HG02973 (cell line): ENCODE data around the gene ZSWIM8.
"Not testable (repeated sequence)": the region's sequence is repeated elsewhere in the genome, so short reads cannot be mapped to it uniquely, and the experiment has no call there.

Experiments used
- ATAC-seq: cut with Tn5 transposase; IDR thresholded peaks from one replicate; pipeline ENCODE4 v1.9.1; 2021; ENCODE audit warnings: moderate library complexity; ENCODE audit not compliant: unreplicated experiment

Gene ZSWIM8, protein sequence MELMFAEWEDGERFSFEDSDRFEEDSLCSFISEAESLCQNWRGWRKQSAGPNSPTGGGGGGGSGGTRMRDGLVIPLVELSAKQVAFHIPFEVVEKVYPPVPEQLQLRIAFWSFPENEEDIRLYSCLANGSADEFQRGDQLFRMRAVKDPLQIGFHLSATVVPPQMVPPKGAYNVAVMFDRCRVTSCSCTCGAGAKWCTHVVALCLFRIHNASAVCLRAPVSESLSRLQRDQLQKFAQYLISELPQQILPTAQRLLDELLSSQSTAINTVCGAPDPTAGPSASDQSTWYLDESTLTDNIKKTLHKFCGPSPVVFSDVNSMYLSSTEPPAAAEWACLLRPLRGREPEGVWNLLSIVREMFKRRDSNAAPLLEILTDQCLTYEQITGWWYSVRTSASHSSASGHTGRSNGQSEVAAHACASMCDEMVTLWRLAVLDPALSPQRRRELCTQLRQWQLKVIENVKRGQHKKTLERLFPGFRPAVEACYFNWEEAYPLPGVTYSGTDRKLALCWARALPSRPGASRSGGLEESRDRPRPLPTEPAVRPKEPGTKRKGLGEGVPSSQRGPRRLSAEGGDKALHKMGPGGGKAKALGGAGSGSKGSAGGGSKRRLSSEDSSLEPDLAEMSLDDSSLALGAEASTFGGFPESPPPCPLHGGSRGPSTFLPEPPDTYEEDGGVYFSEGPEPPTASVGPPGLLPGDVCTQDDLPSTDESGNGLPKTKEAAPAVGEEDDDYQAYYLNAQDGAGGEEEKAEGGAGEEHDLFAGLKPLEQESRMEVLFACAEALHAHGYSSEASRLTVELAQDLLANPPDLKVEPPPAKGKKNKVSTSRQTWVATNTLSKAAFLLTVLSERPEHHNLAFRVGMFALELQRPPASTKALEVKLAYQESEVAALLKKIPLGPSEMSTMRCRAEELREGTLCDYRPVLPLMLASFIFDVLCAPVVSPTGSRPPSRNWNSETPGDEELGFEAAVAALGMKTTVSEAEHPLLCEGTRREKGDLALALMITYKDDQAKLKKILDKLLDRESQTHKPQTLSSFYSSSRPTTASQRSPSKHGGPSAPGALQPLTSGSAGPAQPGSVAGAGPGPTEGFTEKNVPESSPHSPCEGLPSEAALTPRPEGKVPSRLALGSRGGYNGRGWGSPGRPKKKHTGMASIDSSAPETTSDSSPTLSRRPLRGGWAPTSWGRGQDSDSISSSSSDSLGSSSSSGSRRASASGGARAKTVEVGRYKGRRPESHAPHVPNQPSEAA (N-terminal part only)

DNA sequence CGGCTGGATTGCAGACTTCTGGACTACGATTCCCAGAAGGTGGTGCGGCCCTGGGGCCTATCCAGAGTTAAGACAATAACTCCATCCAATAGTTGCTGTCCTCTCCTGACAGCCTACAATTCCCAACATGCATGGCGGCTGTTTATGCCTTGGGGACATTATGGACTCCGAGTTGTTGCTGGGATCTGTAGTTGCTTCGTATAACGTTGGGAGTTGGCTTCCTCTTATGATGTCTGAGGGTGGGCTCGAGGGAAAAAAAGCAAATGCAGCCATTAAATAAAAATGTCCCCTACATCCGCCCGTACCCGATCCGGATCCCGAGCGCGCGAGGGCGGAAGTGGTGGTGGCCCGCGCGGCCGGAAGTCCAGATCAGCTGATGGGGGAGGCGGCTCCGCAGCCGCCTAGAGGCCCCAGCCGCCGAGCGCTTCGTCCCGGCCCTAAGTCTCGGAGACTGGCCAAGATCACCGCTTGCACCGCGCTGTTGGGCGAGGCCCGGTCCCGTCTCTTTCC is at the start of gene ZSWIM8:
TSS of gene ZSWIM8 (plus strand) at position 396 of the 510 bp plus-strand sequence. CDS start 273 bp downstream, outside the sequence.
- peak; percentile 75 for ATAC-seq

DNA sequence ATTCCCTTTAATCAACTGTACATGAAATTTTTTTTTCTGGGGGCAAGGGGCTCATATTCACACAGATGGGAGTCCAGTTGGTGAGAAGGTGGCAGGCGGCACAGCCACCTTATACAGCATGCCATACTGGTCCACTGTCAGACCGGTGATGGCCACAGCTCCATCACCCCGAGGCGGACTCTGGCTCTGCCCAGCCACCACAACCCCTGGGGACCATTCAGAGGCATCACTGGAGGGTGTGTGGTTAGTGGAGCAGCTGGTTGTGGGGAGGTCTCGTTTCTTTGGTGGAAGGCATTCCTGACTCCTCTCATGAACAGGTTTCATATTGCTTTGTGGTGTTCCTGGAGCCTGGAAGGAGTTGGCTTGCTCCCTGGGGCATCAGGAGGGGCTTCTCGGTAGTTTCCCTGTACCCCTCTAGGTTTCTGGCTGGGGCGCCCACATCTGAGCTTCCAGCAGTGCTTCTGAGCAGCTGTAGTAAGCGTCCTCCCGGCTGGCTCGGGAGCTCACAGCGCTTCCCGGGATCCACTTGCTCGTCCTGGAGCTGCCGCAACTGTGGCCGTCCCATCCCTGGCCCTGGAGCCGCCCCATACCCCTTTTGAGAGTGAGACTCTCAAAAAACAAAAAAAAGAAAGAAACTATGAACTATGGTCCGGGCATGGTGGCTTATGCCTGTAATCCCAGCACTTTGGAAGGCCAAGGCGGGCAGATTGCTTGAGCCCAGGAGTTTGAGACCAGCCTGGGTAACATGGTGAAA is 44.7 kb upstream of the ZSWIM8 start:
- not testable (repeated sequence) for ATAC-seq

DNA sequence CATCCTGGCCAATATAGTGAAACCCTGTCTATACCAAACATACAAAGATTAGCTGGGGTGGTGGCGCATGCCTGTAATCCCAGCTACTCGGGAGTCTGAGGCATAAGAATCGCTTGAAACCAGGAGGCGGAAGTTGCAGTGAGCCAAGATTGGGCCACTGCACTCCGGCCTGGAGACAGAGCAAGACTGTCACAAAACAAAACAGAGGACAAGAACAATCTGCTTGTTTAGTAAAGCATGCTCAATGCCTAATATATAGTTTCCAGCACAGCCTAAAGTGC is 43.0 kb upstream of the ZSWIM8 start:
- ATAC-seq, result no peak

DNA sequence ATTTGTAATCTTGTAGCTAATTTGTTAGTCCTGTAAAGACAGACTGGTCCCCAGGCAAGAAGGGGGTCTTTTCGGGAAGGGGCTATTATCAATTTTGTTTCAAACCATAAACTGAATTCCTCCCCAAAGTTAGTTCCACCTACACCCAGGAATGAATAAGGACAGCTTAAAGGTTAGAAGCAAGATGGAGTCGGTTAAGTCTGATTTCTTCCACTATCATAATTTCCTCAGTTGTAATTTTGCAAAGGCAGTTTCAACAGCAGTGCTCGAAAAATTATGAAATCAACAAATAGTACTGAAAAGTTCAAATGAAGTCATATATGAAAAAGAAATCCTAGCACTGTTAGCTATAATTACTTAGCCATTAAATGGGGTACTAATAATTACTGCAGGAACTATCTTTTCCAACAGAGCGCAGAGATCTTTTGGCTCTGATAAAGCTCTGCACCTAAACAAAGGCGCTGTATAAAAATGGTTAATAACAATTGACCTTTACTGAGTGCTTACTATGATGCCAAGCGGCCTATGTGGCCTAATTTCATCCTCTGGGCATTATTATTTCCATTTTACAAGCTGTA is 42.0 kb upstream of the ZSWIM8 start:
- ATAC-seq, result no peak

DNA sequence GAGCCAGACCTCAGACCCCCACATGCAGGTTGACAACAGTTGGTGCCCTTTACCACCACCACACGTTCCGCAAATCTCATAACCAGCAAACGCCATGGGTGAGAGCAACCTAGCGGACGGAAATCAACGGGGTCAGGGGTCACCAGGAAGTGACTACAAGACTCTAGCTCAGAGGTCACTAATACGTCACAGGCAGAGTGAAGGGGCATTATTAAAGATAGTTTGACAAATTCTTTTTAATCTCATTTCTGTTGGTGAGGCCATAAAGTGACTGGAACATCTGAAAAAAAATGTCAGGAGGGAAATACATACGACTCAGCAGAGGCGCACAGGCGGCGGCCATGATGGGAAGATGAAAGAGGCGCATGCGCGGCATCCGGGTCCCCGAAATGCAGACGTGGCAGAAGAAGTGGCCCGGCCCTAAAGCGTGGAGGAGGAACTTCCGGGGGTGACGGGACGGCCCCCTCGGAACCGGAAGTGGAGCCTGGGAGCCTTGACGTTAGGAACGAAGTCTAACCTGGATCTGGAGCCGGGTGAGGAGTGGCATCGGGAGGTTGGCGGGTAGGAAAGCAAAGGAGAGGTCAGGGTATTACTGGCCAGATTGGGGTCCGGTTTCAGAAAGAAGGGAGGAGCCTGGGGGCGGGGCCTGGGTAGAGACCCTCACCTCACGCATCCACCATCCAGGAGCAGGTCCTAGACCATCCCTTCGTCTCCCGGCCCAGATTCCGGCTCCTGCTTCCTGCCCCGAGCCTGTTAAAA is 41.3 kb upstream of the ZSWIM8 start, which contains the start of gene SEC24C:
TSS of gene SEC24C (plus strand) at position 468 of the 759 bp plus-strand sequence. CDS start 2,461 bp downstream, outside the sequence.
- ATAC-seq, result peak; percentile 76

DNA sequence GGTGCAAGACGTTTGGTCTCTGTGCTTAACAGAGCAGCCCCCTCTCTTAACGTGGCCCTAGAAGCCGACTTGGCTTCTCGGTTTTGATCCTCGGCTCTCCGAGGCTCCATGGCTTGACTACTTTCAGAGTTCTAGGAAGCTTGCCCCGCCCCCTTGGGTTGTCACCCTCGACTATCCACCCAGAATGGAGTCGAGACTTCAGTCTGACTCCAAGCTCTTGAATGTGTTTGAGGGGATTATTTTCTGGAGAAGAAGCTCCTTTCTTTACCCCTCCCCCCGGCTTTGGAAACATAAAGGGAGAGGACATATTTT is 40.8 kb upstream of the ZSWIM8 start:
- ATAC-seq, result peak; percentile 28

DNA sequence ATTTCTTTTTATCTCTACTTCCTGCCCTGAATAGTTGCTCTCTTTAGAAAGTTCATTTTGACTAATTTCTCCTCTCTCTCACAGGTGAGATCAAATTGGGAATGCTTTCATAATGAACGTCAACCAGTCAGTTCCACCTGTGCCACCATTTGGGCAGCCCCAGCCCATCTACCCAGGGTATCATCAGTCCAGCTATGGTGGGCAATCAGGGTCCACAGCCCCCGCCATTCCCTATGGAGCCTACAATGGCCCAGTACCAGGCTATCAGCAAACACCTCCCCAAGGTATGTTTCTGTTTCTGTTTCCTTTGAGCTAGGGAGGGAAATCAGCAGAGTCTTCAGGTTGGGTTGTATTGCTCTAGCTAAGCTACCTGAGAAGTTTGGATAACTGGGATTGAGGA is 38.7 kb upstream of the ZSWIM8 start:
- no peak for ATAC-seq

DNA sequence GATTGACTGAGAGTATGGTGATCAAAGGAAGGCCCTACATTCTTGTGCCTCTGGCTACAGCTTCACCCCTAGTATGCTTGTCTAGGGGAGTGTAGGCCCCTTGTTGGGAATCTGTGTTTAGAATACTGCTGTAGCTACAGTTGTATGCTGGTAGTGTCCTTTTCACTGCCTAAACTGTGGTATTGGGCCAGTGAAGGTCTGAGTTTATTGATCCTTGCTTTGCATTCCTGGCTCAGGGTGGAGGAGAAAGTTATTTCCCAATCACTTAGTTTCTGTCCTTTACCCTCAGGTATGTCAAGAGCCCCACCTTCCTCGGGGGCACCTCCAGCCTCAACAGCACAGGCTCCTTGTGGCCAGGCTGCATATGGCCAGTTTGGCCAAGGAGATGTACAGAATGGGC is 34.6 kb upstream of the ZSWIM8 start:
- ATAC-seq, result no peak

DNA sequence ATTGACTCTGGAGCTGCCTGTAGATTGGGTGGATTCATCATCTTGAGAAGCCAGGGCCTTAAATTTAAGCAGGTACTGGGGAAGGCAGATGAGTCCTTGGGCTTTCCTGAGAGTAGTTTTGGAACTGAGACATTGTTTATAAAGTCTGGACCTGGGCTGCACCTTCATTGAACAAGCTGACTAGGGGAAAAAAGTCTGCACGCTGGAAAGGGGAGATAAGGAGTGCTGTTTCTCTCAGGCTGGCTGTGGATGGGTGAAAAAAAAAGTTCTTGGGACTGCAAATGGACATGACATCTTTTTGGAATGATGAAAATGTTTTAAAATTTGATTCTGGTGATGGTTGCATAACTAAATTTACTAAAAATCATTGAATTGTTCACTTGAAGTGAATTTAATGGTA is 29.2 kb upstream of the ZSWIM8 start:
- ATAC-seq, result no peak

DNA sequence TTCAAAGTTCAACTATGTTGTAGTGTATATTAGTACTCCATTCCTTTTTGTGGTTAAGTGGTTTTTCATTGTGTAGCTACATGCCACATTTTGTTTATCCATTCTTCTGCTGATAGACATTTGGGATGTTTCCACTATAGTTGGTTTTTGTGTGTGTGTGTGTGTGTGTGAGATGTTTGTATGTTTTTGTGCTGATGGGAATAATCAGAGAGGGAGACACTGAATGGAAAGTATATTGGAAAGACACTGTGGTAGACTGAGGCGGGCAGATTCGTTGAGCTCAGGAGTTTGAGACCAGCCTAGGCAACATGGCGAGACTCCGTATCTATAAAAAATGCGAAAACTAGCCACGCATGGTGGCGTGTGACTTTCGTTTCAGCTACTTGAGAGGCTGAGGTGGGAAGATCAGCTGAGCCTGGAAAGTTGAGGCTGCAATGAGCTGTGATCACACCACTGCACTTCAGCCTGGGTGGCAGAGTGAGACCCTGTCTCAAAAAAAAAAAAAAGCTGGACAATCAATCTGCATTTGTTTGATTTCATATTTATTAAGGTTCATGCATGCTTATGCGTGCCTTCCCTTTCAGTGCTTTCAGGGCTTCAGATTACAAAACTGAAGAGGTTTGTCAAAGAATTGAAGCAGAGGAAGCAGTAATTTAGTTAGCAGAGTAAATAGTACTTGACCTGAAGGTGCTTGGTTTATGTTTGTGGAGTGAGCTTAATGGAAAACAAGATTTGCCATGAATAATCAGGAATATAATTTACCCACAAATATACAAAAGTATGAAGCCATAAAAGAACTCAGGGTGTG is 26.5 kb upstream of the ZSWIM8 start:
- no peak for ATAC-seq

DNA sequence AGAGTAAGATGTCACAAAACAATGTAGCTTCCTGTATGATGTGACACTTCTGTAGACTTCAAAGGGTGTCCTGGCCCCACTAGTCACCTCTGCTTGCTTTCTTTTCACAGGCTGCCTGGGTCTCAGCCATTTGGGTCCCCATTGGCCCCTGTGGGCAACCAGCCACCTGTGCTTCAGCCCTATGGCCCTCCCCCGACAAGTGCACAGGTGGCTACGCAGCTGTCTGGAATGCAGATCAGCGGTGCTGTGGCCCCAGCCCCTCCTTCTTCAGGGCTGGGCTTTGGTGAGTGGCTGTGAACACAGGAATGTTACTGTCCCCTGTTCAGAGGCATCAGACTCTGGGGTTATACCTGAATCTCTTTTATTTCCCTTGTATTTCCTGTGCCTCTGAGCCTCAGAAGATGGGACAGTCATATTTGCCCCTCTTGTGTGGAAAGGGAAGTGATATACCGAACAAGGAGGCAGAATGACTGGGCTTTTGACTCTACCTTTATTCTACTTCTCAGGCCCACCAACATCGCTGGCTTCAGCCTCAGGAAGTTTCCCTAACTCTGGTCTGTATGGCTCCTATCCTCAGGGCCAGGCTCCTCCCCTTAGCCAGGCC is 25.8 kb upstream of the ZSWIM8 start:
- no peak for ATAC-seq

DNA sequence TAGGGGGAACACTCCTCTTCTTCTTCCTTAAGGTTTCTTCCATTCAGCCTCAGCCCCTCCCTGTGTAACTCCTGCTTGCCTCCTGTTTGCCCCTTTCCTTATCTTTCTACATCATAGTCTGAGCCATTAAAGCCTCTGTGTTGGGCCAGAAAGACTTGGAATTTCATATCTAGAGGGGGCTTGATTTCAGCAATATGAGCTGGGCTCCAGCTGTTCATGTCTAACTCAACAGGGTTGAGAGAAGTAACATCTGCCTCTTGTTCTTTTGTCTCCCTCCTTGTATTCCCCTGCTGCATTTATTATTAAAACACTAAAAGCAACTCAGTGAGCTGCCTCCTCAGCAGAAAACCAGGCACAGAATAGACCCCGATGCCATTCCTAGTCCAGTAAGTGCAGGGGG is 23.6 kb upstream of the ZSWIM8 start:
- ATAC-seq, result no peak

DNA sequence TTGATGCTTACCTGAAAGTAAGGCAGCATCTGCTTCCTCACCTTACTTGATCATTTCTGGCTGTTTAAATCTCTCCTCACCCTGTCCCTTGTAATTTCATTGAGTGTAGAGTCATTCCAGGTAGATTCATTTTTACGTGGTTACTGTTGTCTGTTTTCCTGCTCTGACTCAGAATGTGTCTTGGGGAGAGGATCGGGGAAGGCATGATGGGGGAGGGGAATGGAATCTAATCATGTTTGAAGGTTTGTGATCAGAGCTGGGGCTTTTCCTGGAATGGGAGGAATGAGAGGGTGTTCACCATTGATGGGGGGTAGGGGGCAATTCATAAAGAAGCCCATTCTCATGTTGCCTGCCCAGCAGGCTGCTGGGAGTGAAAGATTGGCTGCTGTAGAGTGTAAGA is 22.5 kb upstream of the ZSWIM8 start:
- no peak for ATAC-seq

DNA sequence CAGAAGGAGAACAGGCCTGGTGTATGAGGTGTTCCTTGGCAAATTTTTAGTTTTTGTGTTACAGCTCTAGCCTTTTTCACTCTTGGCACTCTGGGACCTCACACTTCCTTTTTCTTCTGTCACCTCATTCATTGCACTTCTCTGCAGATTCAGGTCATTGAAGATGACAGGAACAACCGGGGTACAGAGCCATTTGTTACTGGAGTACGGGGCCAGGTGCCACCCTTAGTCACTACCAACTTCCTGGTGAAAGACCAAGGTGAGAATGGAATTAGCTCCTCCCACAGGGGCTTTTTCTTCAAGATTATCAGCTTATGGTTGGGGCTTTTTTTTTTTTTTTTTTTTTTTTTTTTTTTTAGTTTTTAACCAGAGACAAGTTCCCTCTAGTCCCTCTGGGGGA is 22.1 kb upstream of the ZSWIM8 start:
- no peak for ATAC-seq

DNA sequence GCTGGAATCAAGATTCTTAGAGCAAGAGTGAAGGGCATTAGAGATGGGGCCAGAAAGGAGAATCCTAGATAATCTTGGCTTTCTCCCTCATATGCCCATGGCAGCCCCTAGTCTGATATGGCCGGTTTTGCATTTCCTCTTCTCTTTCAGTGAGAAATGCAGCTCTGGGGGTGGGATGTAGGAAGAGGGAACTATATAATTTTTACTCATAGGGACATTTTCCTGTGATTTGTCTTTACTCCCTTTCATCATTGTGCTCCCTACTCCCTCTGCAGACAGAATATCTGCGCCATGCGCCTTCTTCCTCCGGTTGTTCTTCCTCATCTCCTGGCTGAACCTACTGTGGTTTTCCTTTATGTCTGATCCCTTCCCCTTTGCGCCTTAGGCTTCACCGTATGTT is 20.3 kb upstream of the ZSWIM8 start:
- ATAC-seq, result no peak

DNA sequence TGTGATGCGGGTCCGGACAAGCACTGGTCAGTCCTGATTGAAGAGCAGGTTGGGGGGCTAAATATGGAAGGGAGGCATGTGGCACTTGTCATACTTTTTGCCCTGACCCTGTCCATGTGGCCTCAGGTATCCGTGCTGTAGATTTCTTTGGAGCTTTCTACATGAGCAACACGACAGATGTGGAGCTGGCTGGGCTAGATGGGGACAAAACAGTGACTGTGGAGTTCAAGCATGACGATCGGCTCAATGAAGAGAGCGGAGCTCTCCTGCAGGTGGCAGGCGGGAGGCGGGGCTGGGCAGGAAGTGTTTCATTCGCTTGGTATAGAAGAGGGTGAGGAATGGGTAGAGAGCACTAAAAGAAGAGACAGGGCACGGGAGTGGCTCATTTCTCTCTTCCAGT is 16.5 kb upstream of the ZSWIM8 start:
- no peak for ATAC-seq

DNA sequence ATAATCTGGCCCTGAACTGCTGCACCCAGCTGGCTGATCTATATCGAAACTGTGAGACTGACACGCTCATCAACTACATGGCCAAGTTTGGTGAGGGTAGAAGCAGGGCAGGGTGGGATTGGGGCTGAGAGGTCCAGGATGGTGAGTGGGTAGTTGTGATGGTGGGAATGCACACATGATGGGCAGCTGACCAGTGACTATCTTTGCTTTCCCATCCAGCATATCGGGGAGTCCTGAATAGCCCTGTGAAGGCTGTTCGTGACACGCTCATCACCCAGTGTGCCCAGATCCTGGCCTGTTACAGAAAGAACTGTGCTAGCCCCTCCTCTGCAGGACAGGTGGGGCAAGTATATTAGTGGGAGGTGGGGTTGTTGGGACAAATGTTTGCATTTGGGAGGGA is 16.0 kb upstream of the ZSWIM8 start:
- no peak for ATAC-seq

DNA sequence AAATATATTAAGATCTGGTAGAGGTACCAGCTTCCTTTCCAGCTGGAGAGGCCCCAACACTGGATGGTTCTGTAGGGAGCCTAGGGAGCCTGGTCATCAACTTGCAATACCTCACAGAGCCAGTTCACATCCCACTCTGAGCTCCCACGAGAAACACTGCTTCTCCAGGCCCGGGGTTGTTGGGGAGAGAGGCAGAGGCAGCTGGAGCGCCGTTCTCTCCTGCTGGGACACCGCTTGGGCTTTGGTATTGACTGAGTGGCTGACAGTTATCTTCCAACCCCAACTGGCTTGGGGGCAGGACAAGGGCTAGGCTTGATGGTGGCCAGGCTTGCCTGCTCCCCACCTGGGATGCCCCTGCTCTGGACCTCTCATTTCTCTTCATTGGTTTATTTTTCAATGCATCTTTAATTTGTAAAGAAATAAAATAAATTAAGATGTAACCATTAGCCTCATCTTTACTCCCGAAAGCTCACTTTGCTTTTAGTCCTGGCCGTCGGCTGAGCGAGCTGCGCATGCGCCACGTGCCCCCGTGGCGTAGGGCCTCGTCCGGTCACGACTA is 13.6 kb upstream of the ZSWIM8 start:
- ATAC-seq, result peak; percentile 28
